Right lobe of liver (tissue), 6 donors: Measurements from ENCODE around the gene REPS1. TPM values are rescaled to one million over a fixed set of nuclear protein-coding genes. Genes with fewer than 3 reads are reported as not detected.

Experiments
- ATAC-seq, 4 donors: fragments of 200-7000 bp; cut with Tn5 transposase; one replicate each; pipeline ENCODE4 v1.9.1; 2020; ENCODE audit warnings: mild to moderate bottlenecking in 4 of 4, moderate library complexity in 4 of 4
- DNase-seq, 3 donors: peaks; one replicate each; pipeline ENCODE4 v3.0.0-alpha.2; 2020
- H3K27ac ChIP-seq, 3 donors: fragments of 200-600 bp; one replicate each; pipeline ENCODE4 v1.8.0; 2022
- H3K27me3 ChIP-seq, 2 donors: fragments of 200-600 bp; one replicate each; pipeline ENCODE4 v1.8.0; 2022
- H3K36me3 ChIP-seq, 4 donors: fragments of 200-600 bp; sonication (generic) in 1 of 4; one replicate each; pipeline versions ENCODE4 v1.5.1 to v1.8.0; 2017 to 2022; ENCODE audit warnings: control low read depth in 1 of 4
- H3K4me1 ChIP-seq, 4 donors: fragments of 200-600 bp; sonication (generic) in 1 of 4; one replicate each; pipeline versions ENCODE4 v1.5.1 to v1.8.0; 2017 to 2022; ENCODE audit warnings: control low read depth in 1 of 4
- H3K4me3 ChIP-seq, 3 donors: fragments of 200-600 bp; one replicate each; pipeline ENCODE4 v1.8.0; 2022
- H3K9me3 ChIP-seq, 4 donors: fragments of 200-600 bp; sonication (generic) in 1 of 4; one replicate each; pipeline versions ENCODE4 v1.5.1 to v1.8.0; 2017 to 2022; ENCODE audit warnings: control low read depth in 1 of 4
- CTCF ChIP-seq, 4 donors: fragments of 200-600 bp in 3 of 4; fragments of 450-650 bp in 1 of 4; IDR thresholded peaks; one replicate each; pipeline versions ENCODE4 v1.5.1 to v1.8.0; 2016 to 2022; ENCODE audit warnings: antibody characterized with exemption in 4 of 4, mild to moderate bottlenecking in 2 of 4
- POLR2A ChIP-seq: fragments of 450-650 bp; IDR thresholded peaks from one replicate; pipeline ENCODE4 v1.6.1; 2017; ENCODE audit warnings: antibody characterized with exemption, mild to moderate bottlenecking
- WGBS: methylation state at CpG from one replicate; pipeline ENCODE4 v1.1.6; 2018; ENCODE audit warnings: low coverage, low lambda C conversion rate; ENCODE audit not compliant: insufficient coverage; ENCODE audit errors: missing lambda C conversion rate; 5-methylcytosine and 5-hydroxymethylcytosine counted together
- intact Hi-C, 2 donors: fragments of 100-400 bp; cut with DNase I; formaldehyde crosslinking; loops; one replicate each; pipeline versions ENCODE4 v1.11.2 to v1.14.1; 2022
- total RNA-seq, 6 experiments: library from RNA; depleted of rRNA in 2 of 6; stranded (reverse); fragments of >200 nt in 2 of 6; fragmentation: NEBNext Ultra II Directional in 3 of 6; extraction: Animal tissue kit (Norgen Biotek cat#: 25700) in 3 of 6; gene quantifications; one replicate each; pipeline versions ENCODE4 v1.1.0 to v1.2.4, GENCODE V29; 2016 to 2023
- donor health status: DM: no; HTN: yes; CAD: no.
- donor health status: DM: no; HTN: no; CAD: no.
- donor health status: DM: no; HTN: no; CAD: no.
- donor health status: DM: no; HTN: yes; CAD: no.
- donor health status: DM: no; HTN: yes; CAD: no.

REPS1 gene
- total RNA-seq, 6 experiments from 2014 or later = 17.0 to 68.0 (median 34.0) TPM

GRCh38 chr6:138923561-138923960 is 64.5 kb downstream of the REPS1 start:
- no peaks in the 10 kb centered on the region for H3K9me3 ChIP-seq
- H3K4me1 ChIP-seq = no peaks in the 10 kb centered on the region
- H3K27me3 ChIP-seq = no peaks in the 10 kb centered on the region
- peaks cover 0 to 33% (median 12%) of the 10 kb centered on the region in 4 donors for H3K36me3 ChIP-seq
- DNase-seq = no peak
- intact Hi-C loops = no loop called here
- TF ChIP-seq CTCF (IDR thresholded peaks at IDR 0.05) (no peak), POLR2A (no peak)
- ATAC-seq = no peak
- no peak overlapping the region for H3K4me3 ChIP-seq
- no peak overlapping the region for H3K27ac ChIP-seq

GRCh38 chr6:138920906-138921305 is 67.1 kb downstream of the REPS1 start:
- no peak for DNase-seq
- Histone ChIP-seq H3K27me3 (no peaks in the 10 kb centered on the region), H3K4me3 (no peak overlapping the region), H3K27ac (no peak overlapping the region), H3K36me3 (peaks cover 0 to 29% (median 13%) of the 10 kb centered on the region in 4 donors), H3K4me1 (no peaks in the 10 kb centered on the region), H3K9me3 (no peaks in the 10 kb centered on the region)
- TF ChIP-seq POLR2A (no peak), CTCF (IDR thresholded peaks at IDR 0.05) (no peak)
- intact Hi-C loops = no loop called here
- no peak for ATAC-seq
- 70% methylated on average over 3 of the region's 3 CpGs for WGBS

- H3K4me1 ChIP-seq = no peaks in the 10 kb centered on the region
- no peak for DNase-seq
- WGBS = 71% methylated on average over 1 of the region's 1 CpG
- TF ChIP-seq POLR2A (no peak), CTCF (IDR thresholded peaks at IDR 0.05) (no peak)
- H3K36me3 ChIP-seq = peaks cover 0 to 68% (median 27%) of the 10 kb centered on the region in 4 donors
- no peak overlapping the region for H3K4me3 ChIP-seq
- no peak for ATAC-seq
- no peaks in the 10 kb centered on the region for H3K9me3 ChIP-seq
- H3K27me3 ChIP-seq = no peaks in the 10 kb centered on the region
- H3K27ac ChIP-seq = no peak overlapping the region
- intact Hi-C loops = no loop called here
Measured at GRCh38 chr6:138914701-138915100, 73.4 kb downstream of the REPS1 start.

- Histone ChIP-seq H3K27ac (no peak overlapping the region), H3K4me3 (no peak overlapping the region), H3K36me3 (peaks cover 0 to 86% (median 35%) of the 10 kb centered on the region in 4 donors), H3K9me3 (no peaks in the 10 kb centered on the region), H3K4me1 (no peaks in the 10 kb centered on the region), H3K27me3 (no peaks in the 10 kb centered on the region)
- no peak for DNase-seq
- no peak for ATAC-seq
- TF ChIP-seq CTCF (IDR thresholded peaks at IDR 0.05) (no peak), POLR2A (no peak)
- no CpG with 5 or more reads among the region's 3 CpGs for WGBS
- intact Hi-C loops = no loop called here
Measured at GRCh38 chr6:138912308-138912707, 75.7 kb downstream of the REPS1 start.

GRCh38 chr6:138909975-138910374 is 78.1 kb downstream of the REPS1 start:
- WGBS = 100% methylated on average over 1 of the region's 1 CpG
- no peaks in the 10 kb centered on the region for H3K9me3 ChIP-seq
- DNase-seq (no peak), ATAC-seq (no peak)
- H3K27ac ChIP-seq = no peak overlapping the region
- no peaks in the 10 kb centered on the region for H3K27me3 ChIP-seq
- no peaks in the 10 kb centered on the region for H3K4me1 ChIP-seq
- H3K36me3 ChIP-seq = peaks cover 0 to 82% (median 27%) of the 10 kb centered on the region in 4 donors
- H3K4me3 ChIP-seq = no peak overlapping the region
- intact Hi-C loops = no loop called here
- TF ChIP-seq POLR2A = no peak
- TF ChIP-seq CTCF (IDR thresholded peaks at IDR 0.05) = no peak
